GM13976 (cell line): ENCODE results near the gene AGK.

Experiments
- DNase-seq: peaks from one replicate; pipeline ENCODE4 v3.0.0; 2012; ENCODE audit warnings: low spot score
- CTCF ChIP-seq: IDR thresholded peaks from 2 replicates; pipeline ENCODE4 v1.5.1; 2012; ENCODE audit warnings: borderline replicate concordance, mild to moderate bottlenecking; ENCODE audit not compliant: insufficient read depth; ENCODE audit errors: extremely low read depth, missing control alignments, control extremely low read depth
- in situ Hi-C: fragments of 300-500 bp; cut with MboI; formaldehyde crosslinking; loops from one replicate; pipeline ENCODE4 v1.12.0; 2022; ENCODE audit warnings: low sequenced_read_pairs, mixed read lengths, inconsistent platforms; ENCODE audit not compliant: unreplicated experiment

AGK gene

GRCh38 chr7:141704112-141704511, 152.9 kb downstream of the AGK start:
- no peak for TF ChIP-seq CTCF
- no peak for DNase-seq
- in situ Hi-C loops: no loop called here

GRCh38 chr7:141704741-141705140, 153.5 kb downstream of the AGK start:
- TF ChIP-seq CTCF: no peak

More at GRCh38 chr7:141704741-141705140, 153.5 kb downstream of the AGK start:
- no peak for DNase-seq
- in situ Hi-C loops: no loop called here
